ENCODE measurements around the gene C22orf39. TPM values are rescaled to one million over a fixed set of nuclear protein-coding genes. Genes with fewer than 3 reads are reported as not detected.

Gene C22orf39
- total RNA-seq, 3 donors from 2014 or later: 21.9 to 60.4 (median 28.0) TPM

GRCh38 chr22:19429950-19430889, 17.3 kb downstream of the C22orf39 start:
- TF ChIP-seq CTCF (IDR thresholded peaks at IDR 0.05): no peak
- DNase-seq: peak in 2 of 3 donors; percentile 38 to 46
- no peaks in the 10 kb centered on the region for H3K36me3 ChIP-seq (ENCODE audit: low read depth)
- H3K4me1 ChIP-seq (ENCODE audit: low read depth): peaks cover 17% of the 10 kb centered on the region
- peak overlapping the region; percentile 74 for H3K4me3 ChIP-seq
- intact Hi-C loops (cut with DNase I, micrococcal nuclease): no loop called here
- ATAC-seq: no peak
- no peaks in the 10 kb centered on the region for H3K9me3 ChIP-seq

- DNase-seq (no peak), ATAC-seq (no peak)
- Histone ChIP-seq H3K36me3 (ENCODE audit: low read depth) (no peaks in the 10 kb centered on the region), H3K9me3 (no peaks in the 10 kb centered on the region), H3K4me1 (ENCODE audit: low read depth) (peaks cover 2% of the 10 kb centered on the region), H3K4me3 (no peak overlapping the region)
- intact Hi-C loops (cut with DNase I, micrococcal nuclease): no loop called here
- TF ChIP-seq CTCF (IDR thresholded peaks at IDR 0.05): no peak
Observed at GRCh38 chr22:19424186-19424500, 23.4 kb downstream of the C22orf39 start.

- intact Hi-C loops (cut with DNase I, micrococcal nuclease): no loop called here
- ATAC-seq (no peak), DNase-seq (no peak)
- no peaks in the 10 kb centered on the region for H3K9me3 ChIP-seq
- H3K4me3 ChIP-seq: no peak overlapping the region
- H3K36me3 ChIP-seq (ENCODE audit: low read depth): no peaks in the 10 kb centered on the region
- H3K4me1 ChIP-seq (ENCODE audit: low read depth): no peaks in the 10 kb centered on the region
- TF ChIP-seq CTCF (IDR thresholded peaks at IDR 0.05): no peak
Observed at GRCh38 chr22:19422440-19423301, 24.8 kb downstream of the C22orf39 start.

GRCh38 chr22:19420321-19420720, 27.2 kb downstream of the C22orf39 start:
- intact Hi-C loops (cut with DNase I, micrococcal nuclease): no loop called here
- no peak for DNase-seq
- TF ChIP-seq CTCF (IDR thresholded peaks at IDR 0.05): no peak
- H3K4me3 ChIP-seq: no peak overlapping the region
- H3K9me3 ChIP-seq: no peaks in the 10 kb centered on the region
- no peaks in the 10 kb centered on the region for H3K4me1 ChIP-seq (ENCODE audit: low read depth)
- ATAC-seq: no peak
- H3K36me3 ChIP-seq (ENCODE audit: low read depth): no peaks in the 10 kb centered on the region

GRCh38 chr22:19419464-19420178, 27.9 kb downstream of the C22orf39 start:
- TF ChIP-seq CTCF (IDR thresholded peaks at IDR 0.05): no peak
- intact Hi-C loops (cut with DNase I, micrococcal nuclease): no loop called here
- Histone ChIP-seq H3K9me3 (no peaks in the 10 kb centered on the region), H3K36me3 (ENCODE audit: low read depth) (no peaks in the 10 kb centered on the region), H3K4me1 (ENCODE audit: low read depth) (no peaks in the 10 kb centered on the region), H3K4me3 (no peak overlapping the region)
- DNase-seq: no peak
- peak; percentile 65 for ATAC-seq
